Testis (tissue), 3 donors: ENCODE data around the gene ANXA2R. TPM values are rescaled to one million over a fixed set of nuclear protein-coding genes. Genes with fewer than 3 reads are reported as not detected.

Experiments
- DNase-seq: peaks from one replicate; pipeline ENCODE4 v3.0.0-alpha.2; 2019
- H3K27ac ChIP-seq, 2 donors: fragments of 200-600 bp; sonication (generic); one replicate each; pipeline ENCODE4 v1.5.1; 2019
- H3K27me3 ChIP-seq: fragments of 200-600 bp; sonication (generic); one replicate; pipeline ENCODE4 v1.5.1; 2019
- H3K36me3 ChIP-seq: fragments of 200-600 bp; sonication (generic); one replicate; pipeline ENCODE4 v1.5.1; 2017; ENCODE audit warnings: low read depth; ENCODE audit errors: missing control alignments
- H3K4me1 ChIP-seq: fragments of 200-600 bp; sonication (generic); one replicate; pipeline ENCODE4 v1.5.1; 2019
- H3K4me3 ChIP-seq, 2 donors: fragments of 200-600 bp; sonication (generic); one replicate each; pipeline ENCODE4 v1.5.1; 2017 to 2019
- H3K9me3 ChIP-seq: fragments of 200-600 bp; sonication (generic); one replicate; pipeline ENCODE4 v1.5.1; 2017
- CTCF ChIP-seq, 3 experiments: fragments of 450-650 bp in 2 of 3; fragments of 200-600 bp in 1 of 3; sonication (generic) in 1 of 3; IDR thresholded peaks; one replicate each; pipeline ENCODE4 v1.5.1; 2016 to 2019; ENCODE audit warnings: antibody characterized with exemption in 3 of 3, mild to moderate bottlenecking in 2 of 3, moderate library complexity in 1 of 3
- POLR2A ChIP-seq: fragments of 450-650 bp; IDR thresholded peaks from one replicate; pipeline ENCODE4 v1.6.1; 2017; ENCODE audit warnings: antibody characterized with exemption, mild to moderate bottlenecking, moderate library complexity
- WGBS, 2 donors: methylation state at CpG; one replicate each; pipeline ENCODE4 v1.1.5; 2018; 5-methylcytosine and 5-hydroxymethylcytosine counted together
- intact Hi-C: fragments of 100-400 bp; cut with DNase I; formaldehyde crosslinking; loops from one replicate; pipeline ENCODE4 v1.15.1; 2023; ENCODE audit warnings: low total_unique reads
- polyA plus RNA-seq: library from polyadenylated mRNA; stranded (reverse); fragments of 350-450 nt; fragmentation: Illumina TruSeq; extraction: RNeasy Lipid Tissue Mini Kit (QIAGEN cat#74804); gene quantifications from one replicate; pipeline ENCODE4 v1.2.3, GENCODE V29; 2014; ENCODE audit warnings: low read depth, low replicate concordance; ENCODE audit not compliant: insufficient read depth
- total RNA-seq, 2 donors: library from RNA; depleted of rRNA; stranded (reverse); fragments of >200 nt; gene quantifications; one replicate each; pipeline ENCODE4 v1.2.3, GENCODE V29; 2016

The ANXA2R gene
- total and polyA plus RNA-seq, 3 donors from 2014 or later, result 1.6 to 10.2 (median 5.1) TPM

DNA sequence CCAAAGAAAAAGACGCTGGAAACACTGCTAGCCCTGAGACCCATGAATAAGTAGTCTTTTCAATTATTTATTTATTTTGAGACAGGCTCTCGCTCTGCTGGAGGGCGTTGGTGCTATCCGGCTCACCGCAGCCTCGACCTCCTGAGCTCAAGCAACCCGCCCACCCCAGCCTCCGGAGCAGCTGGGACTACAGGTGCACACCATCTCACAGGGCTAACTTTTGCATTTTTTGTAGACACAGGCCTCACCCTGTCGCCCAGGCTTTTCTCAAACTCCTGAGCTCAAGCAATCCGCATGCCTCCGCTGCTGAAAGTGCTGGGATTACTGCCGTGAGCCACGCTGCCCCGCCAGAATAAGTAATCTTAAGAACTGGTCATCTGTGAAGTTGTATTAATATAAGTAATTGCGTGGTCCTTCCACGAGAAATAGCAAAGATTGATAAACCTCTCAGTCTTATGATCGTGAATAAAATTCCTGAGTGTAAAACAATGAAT is 1.6 kb downstream of the ANXA2R start:
- H3K36me3 ChIP-seq, result no peaks in the 10 kb centered on the region
- peak overlapping the region in 1 of 2 donors; percentile 34 for H3K4me3 ChIP-seq
- DNase-seq, result no peak
- H3K27me3 ChIP-seq, result no peaks in the 10 kb centered on the region
- H3K9me3 ChIP-seq, result no peaks in the 10 kb centered on the region
- H3K4me1 ChIP-seq, result peaks cover 4% of the 10 kb centered on the region
- TF ChIP-seq POLR2A (no peak), CTCF (IDR thresholded peaks at IDR 0.05) (no peak)
- intact Hi-C loops, result no loop called here
- H3K27ac ChIP-seq, result no peak overlapping the region
- 47 to 58% methylated on average over 17 of the region's 17 CpGs for WGBS, 2 donors

DNA sequence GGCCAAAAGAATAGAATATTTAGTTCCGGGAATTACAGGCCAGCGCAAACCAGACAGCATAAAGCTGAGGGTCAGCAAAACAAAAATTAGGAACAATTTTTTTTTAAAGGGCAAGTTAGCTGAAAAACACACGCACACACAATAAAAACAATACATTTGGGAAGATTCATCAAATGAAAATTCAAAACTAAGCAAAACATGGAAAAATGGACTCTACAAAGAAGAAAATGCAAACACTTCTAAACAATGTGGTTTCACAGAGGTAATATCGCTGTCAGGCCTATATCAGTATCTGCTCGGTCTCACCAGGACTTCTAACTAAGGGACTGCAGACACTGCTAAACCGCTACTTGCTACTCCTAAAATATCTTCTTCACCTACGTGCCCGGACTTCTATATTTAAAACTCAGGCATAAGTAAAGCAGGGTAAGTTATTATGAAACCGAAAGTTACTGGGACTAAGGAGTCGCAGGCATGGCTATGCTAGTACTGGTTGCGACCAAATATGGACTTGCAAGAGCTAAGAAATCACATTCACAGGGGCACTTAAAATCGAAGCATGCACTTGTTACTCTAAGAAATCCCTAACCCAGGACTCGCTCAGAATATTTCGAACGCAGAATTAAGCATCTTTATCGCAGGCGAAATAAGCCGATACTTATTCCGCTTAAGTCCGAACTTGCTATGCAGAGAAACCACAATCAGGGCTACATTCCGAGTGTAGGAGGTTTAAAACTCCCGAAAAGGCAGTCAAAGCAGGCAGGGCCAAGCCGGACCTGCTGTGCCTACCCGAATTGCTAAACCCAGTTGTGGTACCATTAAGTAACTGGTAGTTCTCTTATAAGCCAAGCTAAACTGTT is 2.3 kb downstream of the ANXA2R start:
- Histone ChIP-seq H3K9me3 (no peaks in the 10 kb centered on the region), H3K36me3 (no peaks in the 10 kb centered on the region), H3K27ac (no peak overlapping the region), H3K4me3 (peak overlapping the region in 1 of 2 donors; percentile 34), H3K4me1 (peaks cover 4% of the 10 kb centered on the region), H3K27me3 (no peaks in the 10 kb centered on the region)
- intact Hi-C loops, result no loop called here
- TF ChIP-seq CTCF (IDR thresholded peaks at IDR 0.05) (no peak), POLR2A (no peak)
- DNase-seq, result no peak
- 31 to 38% methylated on average over 24 of the region's 24 CpGs for WGBS, 2 donors

- H3K27ac ChIP-seq, result no peak overlapping the region
- H3K4me1 ChIP-seq, result peaks cover 4% of the 10 kb centered on the region
- H3K4me3 ChIP-seq, result peak overlapping the region in 1 of 2 donors; percentile 34
- no peaks in the 10 kb centered on the region for H3K9me3 ChIP-seq
- TF ChIP-seq CTCF (IDR thresholded peaks at IDR 0.05) (no peak), POLR2A (no peak)
- 42 to 45% methylated on average over 35 to 36 of the region's 36 CpGs for WGBS, 2 donors
- intact Hi-C loops, result no loop called here
- H3K27me3 ChIP-seq, result no peaks in the 10 kb centered on the region
- no peaks in the 10 kb centered on the region for H3K36me3 ChIP-seq
- DNase-seq, result no peak
Measured at GRCh38 chr5:43036856-43037635, 3.1 kb downstream of the ANXA2R start.

- Histone ChIP-seq H3K4me3 (no peak overlapping the region), H3K27ac (no peak overlapping the region), H3K36me3 (no peaks in the 10 kb centered on the region), H3K9me3 (no peaks in the 10 kb centered on the region), H3K27me3 (no peaks in the 10 kb centered on the region), H3K4me1 (peaks cover 4% of the 10 kb centered on the region)
- TF ChIP-seq CTCF (IDR thresholded peaks at IDR 0.05) (no peak), POLR2A (no peak)
- DNase-seq, result no peak
- WGBS, 2 donors, result 64 to 84% methylated on average over 1 of the region's 1 CpG
- intact Hi-C loops, result no loop called here
Measured at GRCh38 chr5:43036409-43036808, 3.7 kb downstream of the ANXA2R start.
